A673 (cell line): ENCODE data around the gene TSNAXIP1. TPM values are rescaled to one million over a fixed set of nuclear protein-coding genes. Genes with fewer than 3 reads are reported as not detected.

Source experiments
- BruUV-seq: library from RNA; stranded (reverse); fragments of 400-500 nt; replicated peaks from 2 replicates; lab custom pipeline; 2021; lab: Mats Ljungman, UMichigan
- CTCF ChIA-PET: fragments of 300-600 bp; sonication (Branson Sonifier 250); formaldehyde crosslinking; loops from one replicate; lab custom pipeline; 2022; ENCODE audit warnings: antibody characterized with exemption; lab: Charles Lee
- POLR2A ChIA-PET: fragments of 300-600 bp; sonication (Branson Sonifier 250); formaldehyde crosslinking; loops from one replicate; lab custom pipeline; 2022; ENCODE audit warnings: antibody characterized with exemption; ENCODE audit not compliant: low non-redundant PET; lab: Charles Lee
- DNase-seq: peaks from one replicate; pipeline ENCODE4 v3.0.0-alpha.2; 2015; ENCODE audit warnings: low spot score
- H3K27ac ChIP-seq: fragments of 200-600 bp; sonication (generic); 2 replicates; pipeline ENCODE4 v1.5.1; 2016; ENCODE audit warnings: mixed run types, low read depth, mild to moderate bottlenecking, mixed read lengths, antibody characterized with exemption, low read length; ENCODE audit not compliant: poor library complexity, severe bottlenecking
- H3K27me3 ChIP-seq: fragments of 200-600 bp; sonication (generic); replicated peaks from 2 replicates; pipeline ENCODE4 v1.6.1; 2017; ENCODE audit warnings: mixed run types, low read depth, mild to moderate bottlenecking, mixed read lengths, antibody characterized with exemption, low read length; ENCODE audit not compliant: insufficient read depth, poor library complexity
- H3K36me3 ChIP-seq: fragments of 200-600 bp; sonication (generic); 2 replicates; pipeline ENCODE4 v1.6.1; 2016; ENCODE audit warnings: mixed run types, mild to moderate bottlenecking, mixed read lengths, antibody characterized with exemption, low read length; ENCODE audit not compliant: insufficient read depth, poor library complexity, severe bottlenecking
- H3K4me1 ChIP-seq: fragments of 200-600 bp; sonication (generic); 2 replicates; pipeline ENCODE4 v1.6.1; 2017; ENCODE audit warnings: mixed run types, mild to moderate bottlenecking, mixed read lengths, antibody characterized with exemption, low read length; ENCODE audit not compliant: insufficient read depth, poor library complexity, severe bottlenecking
- H3K4me3 ChIP-seq: fragments of 200-600 bp; sonication (generic); 2 replicates; pipeline ENCODE4 v1.5.1; 2016; ENCODE audit warnings: low read depth, mixed run types, mild to moderate bottlenecking, mixed read lengths, low read length; ENCODE audit not compliant: poor library complexity, severe bottlenecking
- H3K9me3 ChIP-seq: fragments of 200-600 bp; sonication (generic); 2 replicates; pipeline ENCODE4 v1.6.1; 2016; ENCODE audit warnings: mixed run types, low read depth, mild to moderate bottlenecking, mixed read lengths, antibody characterized with exemption, low read length; ENCODE audit not compliant: poor library complexity, severe bottlenecking
- EZH2 ChIP-seq: fragments of 200-600 bp; sonication (generic); IDR thresholded peaks from 2 replicates; pipeline ENCODE4 v1.6.1; 2017; ENCODE audit warnings: borderline replicate concordance, low read depth, mild to moderate bottlenecking, mixed read lengths, antibody characterized with exemption, low read length; ENCODE audit not compliant: poor library complexity, severe bottlenecking
- intact Hi-C: fragments of 100-400 bp; cut with micrococcal nuclease; formaldehyde crosslinking; loops from one replicate; pipeline ENCODE4 v1.10.0; 2022; ENCODE audit not compliant: unreplicated experiment
- total RNA-seq: library from RNA; stranded (reverse); gene quantifications from 2 replicates; pipeline ENCODE4 v1.2.3, GENCODE V29; 2021
- TF ChIP-seq, protein P1 (sequence below): fragments of 300-800, 200-600 bp; sonication (generic); conservative IDR thresholded peaks from 2 replicates; pipeline ENCODE4 v1.5.1; 2017; ENCODE audit warnings: low read depth, mild to moderate bottlenecking, antibody characterized with exemption, low read length, moderate library complexity, mixed read lengths

The TSNAXIP1 gene
- total RNA-seq, 1 experiment from 2014 or later, result 1.0 TPM

DNA sequence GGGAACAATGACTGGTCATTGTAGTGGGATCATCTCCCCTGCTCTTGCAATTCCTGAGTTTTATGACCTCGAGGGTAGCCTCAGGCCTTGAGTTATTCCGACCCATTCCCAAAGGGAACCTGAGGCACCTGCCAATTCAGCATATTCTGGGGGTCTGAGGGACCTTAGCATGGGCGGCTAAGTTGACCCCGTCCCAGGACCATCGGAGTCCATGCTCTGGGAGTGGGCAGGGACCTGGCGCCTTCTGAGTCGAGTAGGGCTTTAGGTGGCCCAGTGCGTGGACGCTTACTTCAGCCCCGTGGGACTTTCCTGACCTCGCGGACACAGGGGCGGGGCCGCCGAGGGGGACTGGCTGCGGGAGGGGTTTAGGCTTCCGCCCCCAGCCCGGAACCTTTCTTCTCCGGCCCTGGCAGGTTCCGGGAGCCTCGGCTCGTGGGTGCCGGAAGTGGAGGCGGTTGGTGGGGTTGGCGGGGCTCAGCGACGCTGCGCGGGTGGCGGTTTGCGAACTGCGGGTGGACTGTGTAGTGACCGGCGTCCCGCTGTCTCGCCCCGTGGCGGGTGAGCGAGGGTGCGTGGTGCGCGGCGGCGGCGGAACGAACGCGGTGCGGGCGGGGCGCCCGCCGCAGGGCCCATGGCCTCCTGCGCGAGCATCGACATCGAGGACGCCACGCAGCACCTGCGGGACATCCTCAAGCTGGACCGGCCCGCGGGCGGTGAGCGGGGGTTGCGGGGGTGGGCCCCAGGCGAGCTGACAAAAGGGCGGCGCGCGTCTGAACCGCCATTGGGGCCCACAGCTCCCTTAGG, 66.1 kb downstream of the TSNAXIP1 start, which contains the start of gene EDC4:
EDC4 (plus strand) TSS at position 422 of the 804 bp plus-strand sequence; CDS start at position 632, 210 bp downstream.
- peak within 1 kb of the TSS; percentile 81 for H3K27ac ChIP-seq
- peak; percentile 88 for DNase-seq
- H3K9me3 ChIP-seq, result no peaks in the 10 kb centered on the region
- peaks cover 35% of the 10 kb centered on the region for H3K36me3 ChIP-seq
- no TSS peak for BruUV-seq
- H3K27me3 ChIP-seq, result no peaks in the 10 kb centered on the region
- POLR2A ChIA-PET, result no interaction called here
- no peak for TF ChIP-seq EZH2
- TF ChIP-seq, protein P1, sequence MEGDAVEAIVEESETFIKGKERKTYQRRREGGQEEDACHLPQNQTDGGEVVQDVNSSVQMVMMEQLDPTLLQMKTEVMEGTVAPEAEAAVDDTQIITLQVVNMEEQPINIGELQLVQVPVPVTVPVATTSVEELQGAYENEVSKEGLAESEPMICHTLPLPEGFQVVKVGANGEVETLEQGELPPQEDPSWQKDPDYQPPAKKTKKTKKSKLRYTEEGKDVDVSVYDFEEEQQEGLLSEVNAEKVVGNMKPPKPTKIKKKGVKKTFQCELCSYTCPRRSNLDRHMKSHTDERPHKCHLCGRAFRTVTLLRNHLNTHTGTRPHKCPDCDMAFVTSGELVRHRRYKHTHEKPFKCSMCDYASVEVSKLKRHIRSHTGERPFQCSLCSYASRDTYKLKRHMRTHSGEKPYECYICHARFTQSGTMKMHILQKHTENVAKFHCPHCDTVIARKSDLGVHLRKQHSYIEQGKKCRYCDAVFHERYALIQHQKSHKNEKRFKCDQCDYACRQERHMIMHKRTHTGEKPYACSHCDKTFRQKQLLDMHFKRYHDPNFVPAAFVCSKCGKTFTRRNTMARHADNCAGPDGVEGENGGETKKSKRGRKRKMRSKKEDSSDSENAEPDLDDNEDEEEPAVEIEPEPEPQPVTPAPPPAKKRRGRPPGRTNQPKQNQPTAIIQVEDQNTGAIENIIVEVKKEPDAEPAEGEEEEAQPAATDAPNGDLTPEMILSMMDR, result no peak
- intact Hi-C loops, result no loop called here
- peaks cover 13% of the 10 kb centered on the region for H3K4me1 ChIP-seq
- H3K4me3 ChIP-seq, result peak within 1 kb of the TSS; percentile 83
- CTCF ChIA-PET, result interaction anchor here (0.5 to 2.1 kb wide), 2 partner anchors 11 to 1111 kb away, joined by 3 to 7 read pairs; partner anchors contain the start of gene NRN1L

DNA sequence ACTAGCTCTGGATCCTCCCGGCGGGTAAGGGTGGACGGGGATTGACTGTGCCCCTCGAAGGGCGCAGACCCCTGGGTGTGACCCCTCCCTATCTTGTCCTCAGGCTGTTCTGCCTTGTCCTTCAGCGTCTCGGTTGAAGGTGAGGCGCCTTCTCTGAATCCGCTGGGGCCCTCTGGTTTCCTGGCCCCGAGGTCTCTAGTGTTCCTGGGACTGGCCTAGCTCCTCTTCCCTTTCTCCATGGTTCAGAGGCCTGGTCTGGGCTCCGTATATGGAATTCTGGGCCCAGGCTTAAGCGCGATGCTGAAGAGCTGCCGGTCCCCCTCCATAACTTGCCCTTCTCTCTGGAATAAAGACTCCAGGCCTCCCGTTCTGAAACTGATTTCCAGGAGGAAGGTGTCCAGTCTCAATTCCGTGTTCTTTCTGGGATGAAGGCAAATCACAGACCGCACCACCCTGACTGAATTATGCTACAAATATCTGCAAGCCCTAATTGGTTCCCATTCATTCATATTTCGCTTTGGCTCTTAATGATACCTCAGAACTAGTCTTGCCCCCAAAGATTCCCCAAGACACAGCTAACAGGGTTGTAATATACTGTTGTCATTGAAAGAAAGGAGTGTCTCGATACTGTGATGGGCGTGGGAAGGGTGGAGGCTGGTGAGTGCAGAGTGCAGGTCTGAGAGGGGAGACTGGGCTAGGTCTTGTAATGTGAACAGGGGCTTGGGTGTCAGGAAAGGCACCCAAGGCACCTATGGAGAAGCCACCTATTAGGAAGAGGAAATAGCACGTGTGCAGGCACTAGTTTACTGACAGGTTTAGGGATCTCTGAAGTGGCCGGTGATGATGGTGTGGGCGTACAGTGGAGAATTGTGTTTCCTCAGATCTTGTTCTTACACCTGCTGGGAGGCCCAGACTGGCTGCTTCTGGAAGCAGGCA, 67.0 kb downstream of the TSNAXIP1 start:
- peak overlapping the region; percentile 81 for H3K27ac ChIP-seq
- TF ChIP-seq, protein P1, result no peak
- no peak for TF ChIP-seq EZH2
- H3K36me3 ChIP-seq, result peaks cover 35% of the 10 kb centered on the region
- peaks cover 13% of the 10 kb centered on the region for H3K4me1 ChIP-seq
- no peaks in the 10 kb centered on the region for H3K27me3 ChIP-seq
- intact Hi-C loops, result no loop called here
- BruUV-seq, result TSS peak; percentile 50
- POLR2A ChIA-PET, result interaction anchor here (0.5 kb wide), 1 partner anchor 40 kb away, joined by 5 read pairs; no protein-coding TSS in a partner anchor
- DNase-seq, result no peak
- H3K4me3 ChIP-seq, result peak overlapping the region; percentile 83
- CTCF ChIA-PET, result interaction anchor here (0.5 to 2.1 kb wide), 3 partner anchors 10 to 1112 kb away, joined by 3 to 7 read pairs (median 3); partner anchors contain the start of gene NRN1L
- H3K9me3 ChIP-seq, result no peaks in the 10 kb centered on the region

DNA sequence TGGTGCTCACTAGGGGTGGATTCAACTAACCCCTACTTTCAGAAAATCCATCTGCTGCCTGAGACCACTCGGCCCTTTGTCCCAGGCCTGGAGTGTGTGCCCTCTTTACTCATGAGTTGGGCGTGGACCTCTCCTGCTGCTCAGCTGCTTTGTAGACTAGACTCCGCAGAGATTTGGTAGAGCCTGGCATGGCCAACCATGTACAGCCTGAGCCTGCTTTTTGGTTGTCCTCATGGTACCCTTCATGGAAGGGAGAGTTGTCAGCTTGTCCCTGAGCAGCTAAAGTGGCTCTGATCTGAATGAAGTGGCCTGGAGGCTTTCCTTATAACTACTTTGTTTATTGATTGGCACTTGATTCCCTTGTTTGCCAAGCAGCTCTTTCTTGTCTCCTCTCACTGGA, 67.7 kb downstream of the TSNAXIP1 start:
- H3K27ac ChIP-seq, result peak overlapping the region; percentile 81
- peaks cover 39% of the 10 kb centered on the region for H3K36me3 ChIP-seq
- ChIA-PET CTCF (interaction anchor here (1.0 to 2.1 kb wide), 2 partner anchors 10 to 58 kb away, joined by 3 to 7 read pairs; partner anchors contain the start of gene NRN1L), POLR2A (no interaction called here)
- no peak for DNase-seq
- TF ChIP-seq, protein P1, result no peak
- TF ChIP-seq EZH2, result no peak
- intact Hi-C loops, result no loop called here
- no TSS peak for BruUV-seq
- no peaks in the 10 kb centered on the region for H3K27me3 ChIP-seq
- peaks cover 13% of the 10 kb centered on the region for H3K4me1 ChIP-seq
- peak overlapping the region; percentile 83 for H3K4me3 ChIP-seq
- H3K9me3 ChIP-seq, result no peaks in the 10 kb centered on the region
